CD4-positive, alpha-beta T cell treated with Interleukin-17A for 1 hour (primary cell): Measurements from ENCODE around the gene CTSO.

Experiments used
- DNase-seq: peaks from one replicate; pipeline ENCODE4 v3.0.0-alpha.2; 2020

The CTSO gene

GRCh38 chr4:155953151-155954117 lies at the start of gene CTSO:
TSS of gene CTSO (minus strand) at chr4:155953866. CDS start at chr4:155953847, 19 bp downstream.
- peak; percentile 76 for DNase-seq

GRCh38 chr4:156000491-156000890 lies 46.8 kb upstream of the CTSO start:
- no peak for DNase-seq

- DNase-seq, result no peak
Measured at GRCh38 chr4:155999725-156000124, 46.1 kb upstream of the CTSO start.

- no peak for DNase-seq
Measured at GRCh38 chr4:155995069-155995468, 41.4 kb upstream of the CTSO start.

GRCh38 chr4:155984106-155984797 lies 30.6 kb upstream of the CTSO start:
- DNase-seq, result no peak

- DNase-seq, result no peak
Measured at GRCh38 chr4:155982736-155983385, 29.2 kb upstream of the CTSO start.

GRCh38 chr4:155978810-155979209 lies 25.1 kb upstream of the CTSO start:
- no peak for DNase-seq

- DNase-seq, result no peak
Measured at GRCh38 chr4:155975511-155975910, 21.8 kb upstream of the CTSO start.

GRCh38 chr4:155974996-155975395 lies 21.3 kb upstream of the CTSO start:
- DNase-seq, result no peak

GRCh38 chr4:155974476-155974749 lies 20.7 kb upstream of the CTSO start:
- no peak for DNase-seq

- no peak for DNase-seq
Measured at GRCh38 chr4:155973639-155974475, 20.2 kb upstream of the CTSO start.

- no peak for DNase-seq
Measured at GRCh38 chr4:155972098-155972497, 18.4 kb upstream of the CTSO start.

GRCh38 chr4:155966731-155967395 lies 13.2 kb upstream of the CTSO start:
- DNase-seq, result no peak

GRCh38 chr4:155966171-155966570 lies 12.5 kb upstream of the CTSO start:
- no peak for DNase-seq

GRCh38 chr4:155964016-155964891 lies 10.6 kb upstream of the CTSO start:
- no peak for DNase-seq

GRCh38 chr4:155962767-155963166 lies 9.1 kb upstream of the CTSO start:
- no peak for DNase-seq

GRCh38 chr4:155961575-155961974 lies 7.9 kb upstream of the CTSO start:
- no peak for DNase-seq

- no peak for DNase-seq
Measured at GRCh38 chr4:155960522-155960921, 6.9 kb upstream of the CTSO start.

GRCh38 chr4:155959417-155959816 lies 5.8 kb upstream of the CTSO start:
- no peak for DNase-seq

- DNase-seq, result no peak
Measured at GRCh38 chr4:155956461-155956860, 2.8 kb upstream of the CTSO start.

GRCh38 chr4:155954939-155955338 lies 1.3 kb upstream of the CTSO start:
- DNase-seq, result no peak
